ENCODE measurements around the gene CSF3.
"Not testable (repeated sequence)": the region's sequence is repeated elsewhere in the genome, so short reads cannot be mapped to it uniquely, and the experiment has no call there.

DNA sequence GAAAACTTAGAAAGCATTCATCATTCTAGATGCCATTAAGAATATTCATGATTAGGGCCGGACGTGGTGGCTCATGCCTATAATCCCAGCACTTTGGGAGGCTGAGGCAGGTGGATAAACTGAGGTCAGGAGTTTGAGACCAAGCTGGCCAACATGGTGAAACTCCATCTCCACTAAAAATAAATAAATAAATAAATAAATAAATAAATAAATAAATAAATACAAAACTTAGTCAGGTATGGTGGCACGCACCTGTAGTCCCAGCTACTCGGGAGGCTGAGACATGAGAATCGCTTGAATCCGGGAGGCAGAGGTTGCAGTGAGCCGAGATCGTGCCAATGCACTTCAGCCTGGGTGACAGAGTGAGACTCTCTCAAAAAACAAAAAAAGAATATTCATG is 13.9 kb upstream of the CSF3 start:
- TF ChIP-seq, protein P1, sequence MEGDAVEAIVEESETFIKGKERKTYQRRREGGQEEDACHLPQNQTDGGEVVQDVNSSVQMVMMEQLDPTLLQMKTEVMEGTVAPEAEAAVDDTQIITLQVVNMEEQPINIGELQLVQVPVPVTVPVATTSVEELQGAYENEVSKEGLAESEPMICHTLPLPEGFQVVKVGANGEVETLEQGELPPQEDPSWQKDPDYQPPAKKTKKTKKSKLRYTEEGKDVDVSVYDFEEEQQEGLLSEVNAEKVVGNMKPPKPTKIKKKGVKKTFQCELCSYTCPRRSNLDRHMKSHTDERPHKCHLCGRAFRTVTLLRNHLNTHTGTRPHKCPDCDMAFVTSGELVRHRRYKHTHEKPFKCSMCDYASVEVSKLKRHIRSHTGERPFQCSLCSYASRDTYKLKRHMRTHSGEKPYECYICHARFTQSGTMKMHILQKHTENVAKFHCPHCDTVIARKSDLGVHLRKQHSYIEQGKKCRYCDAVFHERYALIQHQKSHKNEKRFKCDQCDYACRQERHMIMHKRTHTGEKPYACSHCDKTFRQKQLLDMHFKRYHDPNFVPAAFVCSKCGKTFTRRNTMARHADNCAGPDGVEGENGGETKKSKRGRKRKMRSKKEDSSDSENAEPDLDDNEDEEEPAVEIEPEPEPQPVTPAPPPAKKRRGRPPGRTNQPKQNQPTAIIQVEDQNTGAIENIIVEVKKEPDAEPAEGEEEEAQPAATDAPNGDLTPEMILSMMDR (IDR thresholded peaks at IDR 0.05; ENCODE audit: low read length), result not testable (repeated sequence)
- TF ChIP-seq EZH2 (IDR thresholded peaks at IDR 0.05; ENCODE audit: borderline replicate concordance, low read length), result not testable (repeated sequence)

Data from OCI-LY1 (cell line).